G401 (cell line): ENCODE data around the gene POMT2. TPM values are rescaled to one million over a fixed set of nuclear protein-coding genes. Genes with fewer than 3 reads are reported as not detected.
A peak's percentile ranks its signal among the peaks of the same experiment; 100 is the strongest.

ENCODE experiments used
- DNase-seq: peaks from one replicate; pipeline ENCODE4 v3.0.0-alpha.2; 2015; ENCODE audit warnings: low spot score
- in situ Hi-C: cut with HindIII; loops from 2 replicates; pipeline ENCODE4 v1.10.0; 2016; ENCODE audit warnings: low sequenced_read_pairs, mixed read lengths
- total RNA-seq: library from RNA; depleted of rRNA; stranded (reverse); fragments of >200 nt; shearing (Covaris generic); gene quantifications from 2 replicates; pipeline ENCODE4 v1.2.3, GENCODE V29; 2014

The POMT2 gene
- total RNA-seq, 1 experiment from 2014 or later: 27.5 TPM

DNA sequence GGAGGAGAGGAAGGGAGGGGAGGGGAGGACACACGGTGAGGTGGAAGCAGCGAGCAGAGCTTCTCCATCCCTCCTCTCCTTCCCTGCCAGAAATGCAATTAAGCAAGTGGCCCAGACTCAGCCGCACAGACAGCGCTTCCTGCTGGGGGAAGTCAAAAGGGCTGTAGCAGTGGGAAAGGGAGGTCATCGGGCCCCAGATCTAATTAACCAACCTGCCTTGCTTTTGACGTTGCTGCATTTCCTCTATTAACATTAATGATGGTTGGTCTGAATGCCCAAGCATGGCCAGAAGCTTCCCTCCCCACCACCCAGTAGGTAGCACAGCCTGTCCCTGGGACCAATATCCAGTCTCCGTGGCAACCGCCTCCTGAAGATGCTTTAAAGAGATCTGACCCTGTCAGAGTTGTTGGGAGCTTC lies 45.1 kb downstream of the POMT2 start:
- peak; percentile 92 for DNase-seq
- in situ Hi-C loops: no loop called here

DNA sequence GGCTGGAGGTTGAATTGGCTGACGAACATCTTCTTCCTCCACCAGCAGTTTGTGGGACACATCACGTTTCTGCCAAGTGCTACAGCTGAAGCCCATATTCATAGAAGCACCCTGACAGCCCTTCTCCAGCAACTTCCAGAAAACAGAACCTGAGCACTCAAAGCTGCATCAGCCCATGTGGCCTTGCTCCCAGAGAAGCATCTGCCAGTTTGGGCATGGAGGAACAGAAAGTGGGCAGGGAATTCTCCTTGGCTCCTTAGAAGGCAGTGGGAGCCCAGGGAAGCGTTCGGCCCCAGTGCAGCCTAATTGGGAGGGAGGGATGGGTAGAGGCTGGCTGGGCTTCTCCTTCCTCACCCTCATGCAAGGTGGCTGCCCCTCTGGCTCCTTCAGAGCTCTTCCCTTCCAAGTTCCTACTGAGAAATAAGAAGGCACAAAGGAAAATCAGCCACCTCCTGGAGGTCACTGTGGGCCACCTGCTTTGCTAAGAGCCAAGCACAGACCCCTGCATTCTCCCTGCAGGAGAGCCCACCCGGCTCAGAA lies 45.6 kb downstream of the POMT2 start:
- in situ Hi-C loops: no loop called here
- DNase-seq: peak; percentile 89

DNA sequence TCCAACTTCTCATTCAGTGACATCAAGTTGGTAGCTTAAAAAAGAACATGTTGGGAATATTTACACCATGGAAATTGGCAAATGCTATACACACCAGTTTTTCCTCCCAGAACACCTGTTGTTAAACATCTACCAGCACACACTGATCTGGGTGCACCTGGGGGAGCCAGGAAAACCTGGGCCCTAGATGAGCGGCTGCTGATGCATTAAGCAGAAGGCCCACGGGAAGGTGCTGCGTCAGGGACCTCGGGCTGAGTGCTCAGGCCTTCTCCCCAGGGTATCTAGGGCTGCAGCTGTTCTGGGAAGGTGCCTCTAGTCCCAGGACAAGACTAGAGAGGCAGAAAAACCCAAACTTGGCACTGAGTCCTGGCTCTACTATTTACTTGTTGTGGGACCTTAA lies 46.9 kb downstream of the POMT2 start:
- in situ Hi-C loops: no loop called here
- no peak for DNase-seq

DNA sequence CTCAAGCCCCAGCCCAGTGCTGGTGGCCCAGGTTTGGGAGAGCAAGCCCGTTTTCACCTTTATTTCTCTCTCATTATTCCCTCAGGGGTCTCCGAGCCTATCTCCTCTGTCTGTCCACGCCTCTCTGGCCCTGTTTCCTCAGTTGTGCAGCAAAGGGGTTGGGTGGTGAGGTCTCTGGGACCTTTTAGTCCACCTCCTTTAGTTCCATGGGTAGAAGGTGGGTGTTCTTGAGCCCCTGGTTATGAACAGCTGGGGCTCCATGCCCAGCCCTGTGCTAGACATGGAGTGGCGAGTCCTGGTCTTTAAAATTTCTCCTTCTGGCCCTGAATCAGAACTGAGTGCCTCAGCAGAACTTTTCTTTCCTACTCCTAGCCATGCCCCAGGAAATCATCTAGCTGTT lies 48.4 kb downstream of the POMT2 start:
- DNase-seq: no peak
- in situ Hi-C loops: no loop called here

DNA sequence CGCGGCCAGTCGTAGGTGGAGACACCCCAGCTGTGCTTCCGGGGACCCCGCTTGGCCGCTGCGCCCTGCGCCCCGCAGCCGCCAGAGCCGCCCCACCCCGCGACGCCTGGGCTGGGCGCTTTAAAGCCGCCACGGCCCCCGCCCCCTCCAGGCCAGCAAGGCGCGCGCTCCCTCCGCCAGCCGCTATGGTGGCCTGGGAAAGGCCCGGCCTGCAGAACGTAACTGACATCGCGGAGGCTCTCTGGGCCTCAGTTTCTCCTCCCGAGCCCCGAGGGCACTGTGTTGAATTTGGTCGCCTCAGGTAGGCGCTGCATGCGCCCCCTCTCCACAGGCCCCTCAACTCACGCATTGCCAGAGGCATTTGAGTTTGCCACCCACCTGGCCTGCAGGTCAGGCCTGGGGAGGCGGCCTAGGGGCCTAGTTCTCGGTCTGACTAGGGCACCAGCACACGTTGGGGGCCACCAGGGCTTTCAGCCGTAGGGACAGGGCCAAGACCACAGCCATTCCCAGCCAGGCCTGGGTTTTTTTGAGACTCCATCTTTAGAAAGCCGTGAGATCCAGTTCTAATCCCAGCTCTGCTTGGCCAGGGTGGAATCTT lies 49.5 kb downstream of the POMT2 start, which contains the start of gene NGB:
TSS of gene NGB (minus strand) at position 94 of the 598 bp plus-strand sequence. CDS start 269 bp downstream, outside the sequence.
- DNase-seq: no peak
- in situ Hi-C loops: no loop called here

DNA sequence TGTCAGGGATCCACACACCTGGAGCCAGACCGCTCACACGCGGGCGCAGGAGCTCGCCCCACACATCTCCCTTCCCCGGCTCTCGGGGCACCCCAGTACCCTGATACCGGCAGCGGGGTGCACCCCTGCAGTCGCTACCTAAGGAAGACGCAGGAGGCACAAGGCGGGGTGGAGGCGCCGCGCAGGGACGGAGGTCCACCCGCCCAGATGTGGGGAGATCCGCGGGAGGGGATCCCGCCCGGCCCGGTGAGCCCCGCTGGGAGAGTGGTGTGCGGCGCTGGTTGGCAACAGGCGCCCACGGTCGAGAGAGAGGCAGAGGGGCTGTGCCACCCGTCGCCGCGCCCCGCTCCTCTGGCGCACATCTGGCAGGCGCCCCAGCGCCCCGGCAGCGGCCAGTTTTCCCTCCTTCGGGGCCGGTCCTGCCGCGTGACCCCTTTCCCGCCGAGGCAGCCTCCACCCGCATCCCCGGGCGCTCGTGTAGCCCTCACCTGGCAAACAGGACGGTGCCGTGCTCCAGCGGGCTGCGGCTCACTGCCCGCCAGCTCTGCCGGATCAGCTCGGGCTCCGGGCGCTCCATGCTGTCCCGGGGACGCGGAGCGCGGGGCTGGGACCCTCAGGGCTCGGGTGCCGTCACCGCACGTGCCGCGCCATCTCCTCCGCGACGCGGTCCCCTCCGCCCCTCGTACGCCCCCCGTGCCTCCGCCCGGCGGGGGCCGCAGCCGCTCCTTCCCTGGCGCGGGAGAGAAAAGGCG lies 50.1 kb downstream of the POMT2 start:
- DNase-seq: no peak
- in situ Hi-C loops: no loop called here

DNA sequence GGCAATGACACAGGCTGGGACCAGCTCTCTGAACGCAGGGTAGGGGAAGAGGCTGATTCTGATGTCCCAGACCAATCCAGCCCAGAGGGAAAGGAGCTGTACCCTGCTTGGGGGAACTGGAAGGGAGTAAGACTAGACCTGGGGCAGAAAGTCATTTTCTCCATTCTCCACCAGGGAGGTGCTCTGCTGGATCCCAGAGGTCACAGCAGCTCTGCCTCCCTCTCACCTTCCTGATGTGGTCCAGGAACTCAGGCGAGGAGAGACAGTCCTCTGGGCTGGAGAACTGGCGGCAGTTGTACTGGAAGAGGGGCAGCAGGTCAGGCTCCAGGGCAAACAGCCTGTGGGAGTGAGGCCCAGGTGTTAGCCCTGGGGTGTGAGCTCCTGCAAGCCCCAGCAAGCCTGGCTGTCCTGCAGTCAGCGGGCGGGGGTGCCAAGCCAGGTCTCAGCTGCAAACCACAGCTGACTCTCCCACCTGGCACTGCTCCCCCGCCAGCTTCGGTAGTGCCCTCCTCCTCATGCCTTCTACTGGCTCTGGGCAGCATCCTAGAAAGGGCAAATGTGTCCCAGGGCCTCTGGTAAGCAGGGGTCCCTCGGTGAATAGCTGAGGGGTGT lies 51.6 kb downstream of the POMT2 start:
- no peak for DNase-seq
- in situ Hi-C loops: no loop called here

DNA sequence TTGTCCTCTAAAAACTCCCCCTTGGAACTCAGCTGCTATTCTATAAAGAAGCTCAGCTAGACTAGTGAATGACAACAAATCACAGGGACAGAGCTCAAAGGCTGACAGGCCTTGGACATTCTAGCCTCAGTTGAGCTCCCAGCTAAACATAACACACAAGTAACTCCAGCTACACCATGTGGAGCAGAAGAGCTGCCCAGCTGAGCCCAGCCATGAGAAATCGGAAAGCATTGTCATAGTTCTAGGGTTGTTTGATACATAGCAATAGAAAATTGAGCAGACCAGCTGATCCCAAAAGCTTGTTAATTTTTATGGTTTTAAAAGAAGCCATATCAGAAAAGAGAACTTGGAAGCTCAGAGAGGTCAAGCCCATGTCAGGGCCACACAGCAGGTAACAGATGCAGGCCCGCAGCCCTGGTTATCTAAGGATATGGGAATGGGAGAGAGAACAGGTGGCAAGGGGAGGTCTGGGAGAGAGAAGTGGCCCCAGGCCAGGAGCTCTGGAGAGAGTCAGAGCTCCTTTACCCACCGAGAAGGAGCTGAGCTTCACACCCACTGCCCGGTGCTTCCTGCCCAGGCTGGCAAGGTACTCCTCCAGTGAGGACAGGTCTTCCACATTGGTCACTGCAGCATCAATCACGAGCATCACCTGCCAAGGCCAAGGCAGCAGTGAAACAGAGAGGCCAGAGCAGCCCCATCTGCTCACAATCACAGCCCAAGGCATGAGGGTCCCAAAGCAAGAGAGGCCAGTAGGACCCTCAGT lies 52.6 kb downstream of the POMT2 start:
- no peak for DNase-seq
- in situ Hi-C loops: no loop called here

DNA sequence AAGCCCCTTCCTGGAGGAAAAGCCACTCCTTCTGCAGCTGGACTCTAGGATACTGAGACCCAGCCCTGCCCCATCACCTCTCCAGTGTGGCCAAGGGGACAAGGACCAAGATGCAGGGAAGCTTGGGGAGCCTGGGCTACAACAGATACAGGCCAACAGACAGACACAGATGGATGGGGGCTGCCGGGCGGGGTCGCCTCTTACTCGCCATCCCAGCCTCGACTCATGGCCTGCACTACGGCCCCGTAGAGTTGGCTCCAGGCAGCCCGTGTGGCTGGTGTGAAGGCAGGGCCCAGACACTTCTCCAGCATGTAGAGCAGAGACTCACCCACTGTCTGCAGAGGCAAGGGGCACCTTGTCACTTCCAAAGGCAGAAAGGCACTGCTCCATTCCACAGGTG lies 54.3 kb downstream of the POMT2 start:
- DNase-seq: no peak
- in situ Hi-C loops: no loop called here

DNA sequence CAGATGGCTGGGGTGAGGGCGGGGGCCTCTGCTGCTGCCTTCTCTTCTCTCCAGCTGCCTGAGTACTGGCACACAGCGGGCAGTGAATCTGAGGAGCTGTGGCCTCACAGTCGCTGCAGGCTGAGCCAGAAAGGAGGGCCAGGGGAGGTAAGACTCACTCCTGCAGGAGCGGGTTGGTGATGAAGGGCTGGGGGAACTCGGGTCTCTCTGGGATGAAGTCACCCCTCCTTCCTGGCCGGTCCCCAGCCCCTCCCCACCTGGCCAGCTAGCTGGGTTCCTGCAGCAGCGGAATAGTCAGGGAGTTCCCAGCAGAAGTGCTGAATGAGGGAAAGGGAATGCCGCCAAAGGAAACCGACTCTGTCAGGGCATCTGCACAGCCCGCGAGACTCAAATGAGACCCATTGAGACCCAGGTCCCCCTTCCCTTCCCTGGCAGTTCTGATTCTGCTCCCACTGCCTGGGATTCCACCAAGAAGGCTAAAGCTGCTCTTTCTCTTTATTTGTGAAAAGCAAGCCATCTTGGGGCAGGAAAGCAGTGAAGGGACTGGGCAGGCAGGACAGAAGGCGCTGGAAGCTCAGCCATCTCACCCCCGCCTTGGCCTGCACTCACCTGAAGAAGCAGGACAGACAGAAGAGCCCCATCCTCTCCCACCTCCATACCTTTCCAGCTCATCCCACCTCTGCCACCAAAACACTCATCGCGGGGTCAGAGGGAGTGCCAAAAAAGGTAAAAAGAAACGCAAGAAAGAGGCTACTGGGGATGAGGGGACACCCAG lies 54.9 kb downstream of the POMT2 start:
- in situ Hi-C loops: no loop called here
- DNase-seq: no peak

DNA sequence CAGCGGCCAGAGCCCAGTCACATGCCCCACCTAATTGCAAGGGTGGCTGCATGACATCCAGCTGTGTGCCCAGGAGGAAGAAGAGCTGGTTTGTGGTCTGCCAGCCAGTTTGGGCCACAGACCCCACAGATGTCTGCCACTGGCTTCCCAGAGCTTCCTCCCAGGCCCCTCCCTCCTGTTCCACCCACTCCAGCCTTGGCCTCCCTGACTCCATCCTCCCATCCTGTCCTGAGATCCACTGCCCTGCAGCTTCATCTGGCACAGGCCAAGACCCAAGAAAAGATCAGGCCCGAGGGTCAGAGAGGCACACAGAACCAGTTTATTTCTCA lies 55.5 kb downstream of the POMT2 start:
- no peak for DNase-seq
- in situ Hi-C loops: no loop called here

DNA sequence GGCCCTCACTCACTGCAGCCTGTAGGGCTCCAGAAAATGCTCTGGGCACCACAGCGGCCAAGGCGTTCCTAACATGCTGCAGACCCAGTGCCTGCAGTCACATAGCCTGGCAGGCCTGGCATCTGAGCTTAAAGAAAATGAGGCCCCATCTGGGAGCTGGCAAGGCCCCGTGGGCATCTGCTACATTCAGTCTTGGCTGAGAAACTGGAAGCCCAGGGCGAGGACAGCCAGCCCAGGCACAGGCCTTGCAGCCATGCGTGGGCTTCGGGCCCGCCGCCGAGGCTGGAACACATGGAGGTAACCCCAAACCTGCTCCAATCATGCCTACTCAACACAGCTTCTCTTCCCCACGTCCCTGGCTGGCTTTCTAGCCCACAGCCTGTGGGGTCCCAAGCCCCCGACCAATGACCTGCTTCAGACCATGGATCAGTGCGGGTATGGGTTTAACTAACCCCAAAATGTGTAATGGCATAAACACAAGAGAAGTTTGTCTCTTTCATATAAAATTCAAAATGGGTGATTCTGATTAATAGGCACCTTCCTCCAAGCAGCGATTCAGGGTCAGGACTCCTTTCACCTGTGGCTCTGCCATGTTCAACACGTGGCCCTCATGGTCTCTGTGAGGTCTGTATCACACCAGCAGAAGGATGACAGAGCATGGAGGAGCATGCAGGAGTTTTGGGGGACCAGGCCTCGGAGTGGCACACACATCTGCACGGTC lies 56.1 kb downstream of the POMT2 start:
- peak; percentile 95 for DNase-seq
- in situ Hi-C loops: no loop called here

DNA sequence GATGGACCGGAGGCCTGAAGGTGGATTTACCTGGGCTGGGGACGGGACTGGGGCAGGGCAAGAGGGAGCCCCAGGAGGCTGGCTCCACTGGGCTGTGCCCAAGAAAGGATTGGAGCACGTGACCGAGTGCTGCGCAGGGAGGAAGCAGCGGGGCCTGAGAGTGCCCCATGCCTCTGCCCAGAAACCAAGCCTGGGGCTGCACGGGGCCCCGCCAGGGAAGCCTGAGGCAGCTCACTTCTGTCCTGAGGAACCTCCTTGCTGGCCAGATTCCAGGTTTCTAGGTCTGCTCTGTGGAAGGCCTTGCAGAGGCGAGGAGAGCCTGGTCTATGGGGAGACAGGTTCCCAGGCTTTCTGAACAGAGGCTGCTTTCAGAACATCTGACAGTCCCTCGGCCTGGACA lies 60.1 kb downstream of the POMT2 start:
- DNase-seq: peak; percentile 69
- in situ Hi-C loops: no loop called here

DNA sequence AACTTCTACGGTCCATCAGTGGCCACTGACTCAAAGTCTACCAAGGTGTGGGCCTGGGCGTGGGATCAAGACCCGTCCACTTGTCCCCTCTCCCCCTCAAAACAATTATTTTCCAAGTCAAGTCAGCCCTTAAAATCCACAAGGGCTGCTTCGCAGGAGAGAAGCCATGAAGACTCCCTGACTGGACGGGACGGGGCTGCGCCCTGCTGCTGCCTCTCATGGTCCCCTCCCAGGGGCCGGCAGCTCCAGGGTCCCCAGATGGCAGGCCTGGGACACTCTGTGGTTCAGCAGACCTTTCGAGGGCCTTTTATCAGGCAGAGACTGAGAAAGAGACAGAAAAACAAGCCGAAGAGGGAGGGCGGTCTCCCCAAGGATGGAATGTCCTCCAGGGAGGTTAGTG lies 60.5 kb downstream of the POMT2 start:
- no peak for DNase-seq

DNA sequence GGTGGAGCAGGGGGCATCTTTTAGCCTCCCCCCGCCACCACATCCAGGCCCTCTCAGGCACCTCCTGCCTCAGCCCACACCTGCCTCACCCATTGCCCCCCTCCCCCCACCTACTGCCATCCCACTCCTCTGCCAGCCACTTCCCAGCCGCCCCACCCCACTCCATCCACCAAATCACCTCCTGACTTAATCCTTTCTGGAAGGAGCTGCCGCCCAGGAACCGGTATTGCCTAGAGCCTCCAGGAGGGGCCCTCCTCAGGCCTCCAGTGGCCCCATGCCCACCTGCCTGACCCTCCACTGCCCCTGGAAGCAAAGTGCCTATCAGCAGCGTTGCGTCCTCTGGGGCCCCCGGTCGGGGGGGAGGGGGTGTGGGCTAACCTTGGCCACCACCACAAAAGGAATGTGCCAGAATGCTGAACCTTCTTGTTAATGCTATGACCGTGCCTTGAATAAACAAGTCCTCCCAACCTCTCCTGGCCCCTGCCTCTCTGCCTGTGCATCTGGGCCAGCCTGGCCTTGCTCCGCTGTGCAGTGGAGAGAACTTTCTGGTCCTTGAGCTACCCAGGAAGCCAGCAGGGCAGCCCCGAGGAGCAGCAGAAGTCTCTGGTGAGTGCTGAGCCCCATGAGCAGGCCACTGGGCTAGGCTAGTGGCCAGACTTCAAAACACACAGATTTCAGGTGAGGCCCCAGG lies 61.5 kb downstream of the POMT2 start:
- no peak for DNase-seq
- in situ Hi-C loops: no loop called here

More for the DNA sequence above, 60.5 kb downstream of the POMT2 start:
- in situ Hi-C loops: no loop called here

DNA sequence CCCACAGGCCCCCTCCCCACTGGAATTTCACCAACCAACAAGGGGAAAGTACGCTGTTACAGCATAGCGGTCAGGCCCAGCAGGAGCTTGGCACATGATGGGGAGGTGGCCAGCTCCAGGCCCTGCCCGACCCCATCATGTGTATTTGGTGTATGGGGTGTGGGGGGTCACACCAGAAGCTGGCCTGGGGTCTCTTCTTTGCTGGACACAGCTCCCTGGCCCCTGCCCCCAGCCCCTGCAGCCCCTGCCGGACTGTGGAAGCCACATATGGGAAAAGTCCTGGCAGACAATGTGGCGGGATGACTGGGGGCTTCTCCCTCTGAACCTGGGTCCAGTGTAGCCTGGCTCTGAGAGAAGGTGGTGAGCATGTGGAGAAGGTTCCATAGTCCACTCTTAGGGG lies 62.1 kb downstream of the POMT2 start:
- DNase-seq: no peak
- in situ Hi-C loops: no loop called here

DNA sequence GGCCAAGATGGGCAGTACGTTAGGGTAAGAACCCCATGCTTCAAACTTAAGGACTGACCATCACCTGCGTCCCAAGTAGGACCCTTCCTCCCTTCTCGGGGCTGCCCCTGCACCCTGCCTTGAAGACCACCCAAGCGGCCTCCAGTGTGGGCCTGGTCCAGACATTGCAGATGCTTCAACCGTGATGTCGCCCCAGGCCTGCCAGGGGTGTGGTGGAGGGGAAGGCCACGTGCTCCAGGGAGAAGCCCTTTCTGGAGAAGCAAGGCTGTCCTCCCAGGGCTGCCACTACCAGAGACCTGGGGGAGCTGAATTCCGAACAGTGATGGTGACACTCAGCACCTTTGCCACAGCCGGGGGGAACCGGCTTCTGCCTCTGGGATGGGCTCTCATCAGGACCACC lies 63.0 kb downstream of the POMT2 start:
- no peak for DNase-seq
- in situ Hi-C loops: no loop called here

DNA sequence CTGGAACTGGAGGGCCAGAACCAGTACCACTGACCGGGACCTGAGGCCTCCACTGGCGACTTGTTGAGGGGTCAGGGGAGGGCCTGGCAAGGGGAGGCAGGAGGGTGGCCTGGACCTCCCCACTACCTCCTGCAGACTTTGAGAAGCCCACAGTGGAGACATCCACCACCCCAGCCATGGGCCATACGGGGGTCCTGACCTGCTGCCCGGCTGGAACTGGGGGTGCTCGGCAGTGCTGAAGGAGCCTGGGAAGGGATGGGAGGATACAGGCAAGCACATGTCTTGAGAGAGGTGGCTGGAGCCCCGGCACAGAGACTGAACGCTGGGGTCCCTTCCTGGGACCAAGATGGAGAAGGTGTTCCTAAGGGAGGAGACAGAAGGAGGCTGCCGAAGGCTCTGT lies 64.0 kb downstream of the POMT2 start:
- DNase-seq: no peak
- in situ Hi-C loops: no loop called here
